Measurements from ENCODE around the gene PSMF1.

PSMF1 gene

GRCh38 chr20:1121429-1121828 lies 3.0 kb downstream of the PSMF1 start:
- Histone ChIP-seq H3K36me3 (ENCODE audit: insufficient read depth, low read length) (peaks cover 47% of the 10 kb centered on the region), H3K9me3 (ENCODE audit: low read length) (no peaks in the 10 kb centered on the region), H3K79me2 (ENCODE audit: insufficient read depth, low read length) (peaks cover 47% of the 10 kb centered on the region), H3K4me3 (ENCODE audit: low read depth, low read length, poor library complexity, severe bottlenecking) (no peak overlapping the region), H3F3A (ENCODE audit: insufficient read depth, low read length) (no peaks in the 10 kb centered on the region), H2AFZ (ENCODE audit: low read length) (no peak overlapping the region), H4K20me1 (ENCODE audit: insufficient read depth, low read length) (no peaks in the 10 kb centered on the region), H3K9me2 (ENCODE audit: low read depth, low read length) (no peaks in the 10 kb centered on the region), H3K9ac (ENCODE audit: low read length) (no peak overlapping the region), H3K4me1 (ENCODE audit: insufficient read depth, low read length, severe bottlenecking) (peaks cover 50% of the 10 kb centered on the region), H3K4me2 (ENCODE audit: low read length) (peak overlapping the region; percentile 17; the same call in 1 of the 2 replicates), H3K27ac (ENCODE audit: low read depth, low read length, poor library complexity, severe bottlenecking) (no peak overlapping the region), H3K27me3 (ENCODE audit: insufficient read depth, low read length) (no peaks in the 10 kb centered on the region)
- TF ChIP-seq EZH2 (IDR thresholded peaks at IDR 0.05; ENCODE audit: borderline replicate concordance, low read length) = no peak

DNA sequence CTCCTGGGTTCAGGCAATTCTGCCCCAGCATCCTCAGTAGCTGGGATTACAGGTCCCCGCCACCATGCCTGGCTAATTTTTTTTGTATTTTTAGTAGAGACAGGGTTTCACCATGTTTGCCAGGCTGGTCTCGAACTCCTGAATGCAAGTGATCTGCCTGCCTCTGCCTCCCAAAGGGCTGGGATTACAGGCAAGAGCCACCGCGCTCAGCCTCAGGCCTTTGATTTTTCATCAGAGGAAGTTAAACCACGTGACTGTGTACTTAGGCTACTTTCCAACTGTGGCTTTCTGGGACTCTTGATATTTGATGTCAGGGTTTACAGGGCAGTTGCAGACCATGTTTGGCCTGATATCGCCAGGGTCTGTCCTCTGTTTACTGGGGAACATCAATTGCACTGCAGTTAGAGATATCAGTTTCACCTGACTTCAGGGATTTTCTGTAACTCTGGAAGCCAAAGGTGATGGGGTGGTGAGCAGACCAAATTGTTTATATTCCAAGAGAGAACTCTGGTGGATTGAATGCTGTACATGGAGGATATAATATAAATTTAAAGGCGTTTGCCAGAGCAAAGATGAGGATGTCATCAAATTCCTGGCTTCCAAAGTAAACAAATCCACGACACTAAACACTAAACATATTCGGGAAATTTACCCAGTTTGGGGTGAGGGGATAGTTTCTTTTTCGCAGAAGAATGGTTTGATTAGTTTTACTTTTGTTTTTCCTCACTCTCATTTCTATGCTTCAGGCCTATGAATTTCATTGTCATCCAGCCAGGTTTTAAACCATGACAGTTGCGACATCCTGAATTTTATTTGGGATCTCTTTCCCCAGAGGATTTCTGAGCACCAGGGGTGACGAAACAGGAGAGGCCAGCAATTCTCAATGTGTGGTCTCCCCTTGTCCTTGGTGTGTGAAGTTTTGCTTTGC lies 4.2 kb downstream of the PSMF1 start:
- Histone ChIP-seq H3K4me2 (ENCODE audit: low read length) (no peak overlapping the region), H3K9ac (ENCODE audit: low read length) (no peak overlapping the region), H3K4me1 (ENCODE audit: insufficient read depth, low read length, severe bottlenecking) (peaks cover 44% of the 10 kb centered on the region), H3K9me2 (ENCODE audit: low read depth, low read length) (no peaks in the 10 kb centered on the region), H3K79me2 (ENCODE audit: insufficient read depth, low read length) (peaks cover 47% of the 10 kb centered on the region), H3K9me3 (ENCODE audit: low read length) (no peaks in the 10 kb centered on the region), H2AFZ (ENCODE audit: low read length) (no peak overlapping the region), H3K27me3 (ENCODE audit: insufficient read depth, low read length) (no peaks in the 10 kb centered on the region), H3K36me3 (ENCODE audit: insufficient read depth, low read length) (peaks cover 59% of the 10 kb centered on the region), H3F3A (ENCODE audit: insufficient read depth, low read length) (no peaks in the 10 kb centered on the region), H4K20me1 (ENCODE audit: insufficient read depth, low read length) (no peaks in the 10 kb centered on the region), H3K4me3 (ENCODE audit: low read depth, low read length, poor library complexity, severe bottlenecking) (no peak overlapping the region), H3K27ac (ENCODE audit: low read depth, low read length, poor library complexity, severe bottlenecking) (no peak overlapping the region)
- TF ChIP-seq EZH2 (IDR thresholded peaks at IDR 0.05; ENCODE audit: borderline replicate concordance, low read length) (no peak), CTCF (IDR thresholded peaks at IDR 0.05; ENCODE audit: low read length) (no peak)

DNA sequence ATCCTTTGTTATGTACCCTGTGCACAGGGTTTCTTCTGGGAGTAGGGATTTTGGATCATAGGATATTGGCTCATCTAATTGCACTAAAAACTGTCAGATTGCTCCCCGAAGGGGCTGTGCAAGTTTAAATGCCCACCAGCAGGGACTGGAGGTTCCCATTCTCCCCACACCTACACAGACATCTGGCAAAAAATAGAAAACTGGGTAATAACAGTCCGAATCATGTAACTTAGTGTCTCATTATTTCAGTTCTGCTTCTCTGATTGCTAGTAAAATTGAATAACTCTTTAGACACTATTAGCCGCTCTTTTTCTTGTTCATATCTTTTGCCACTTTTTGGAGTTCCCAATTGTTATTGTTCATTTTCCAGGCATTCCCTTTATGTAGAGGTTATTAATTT lies 5.3 kb downstream of the PSMF1 start:
- Histone ChIP-seq H3K27me3 (ENCODE audit: insufficient read depth, low read length) (no peaks in the 10 kb centered on the region), H3K36me3 (ENCODE audit: insufficient read depth, low read length) (peaks cover 69% of the 10 kb centered on the region), H2AFZ (ENCODE audit: low read length) (no peak overlapping the region), H3K9me3 (ENCODE audit: low read length) (no peaks in the 10 kb centered on the region), H3K79me2 (ENCODE audit: insufficient read depth, low read length) (peaks cover 47% of the 10 kb centered on the region), H3K9me2 (ENCODE audit: low read depth, low read length) (no peaks in the 10 kb centered on the region), H3K4me2 (ENCODE audit: low read length) (no peak overlapping the region), H4K20me1 (ENCODE audit: insufficient read depth, low read length) (no peaks in the 10 kb centered on the region), H3K27ac (ENCODE audit: low read depth, low read length, poor library complexity, severe bottlenecking) (no peak overlapping the region), H3K4me1 (ENCODE audit: insufficient read depth, low read length, severe bottlenecking) (peaks cover 40% of the 10 kb centered on the region), H3K9ac (ENCODE audit: low read length) (no peak overlapping the region), H3F3A (ENCODE audit: insufficient read depth, low read length) (no peaks in the 10 kb centered on the region), H3K4me3 (ENCODE audit: low read depth, low read length, poor library complexity, severe bottlenecking) (no peak overlapping the region)
- no peak for TF ChIP-seq CTCF (IDR thresholded peaks at IDR 0.05; ENCODE audit: low read length)
- no peak for TF ChIP-seq EZH2 (IDR thresholded peaks at IDR 0.05; ENCODE audit: borderline replicate concordance, low read length)

Measured in OCI-LY1 (cell line).